Pons (tissue), 1 donor: ENCODE data around the gene FMC1.
A peak's percentile ranks its signal among the peaks of the same experiment; 100 is the strongest.

ENCODE experiments used
- DNase-seq: peaks from one replicate; pipeline ENCODE4 v3.0.0-alpha.2; 2016; ENCODE audit warnings: low spot score

FMC1 gene

DNA sequence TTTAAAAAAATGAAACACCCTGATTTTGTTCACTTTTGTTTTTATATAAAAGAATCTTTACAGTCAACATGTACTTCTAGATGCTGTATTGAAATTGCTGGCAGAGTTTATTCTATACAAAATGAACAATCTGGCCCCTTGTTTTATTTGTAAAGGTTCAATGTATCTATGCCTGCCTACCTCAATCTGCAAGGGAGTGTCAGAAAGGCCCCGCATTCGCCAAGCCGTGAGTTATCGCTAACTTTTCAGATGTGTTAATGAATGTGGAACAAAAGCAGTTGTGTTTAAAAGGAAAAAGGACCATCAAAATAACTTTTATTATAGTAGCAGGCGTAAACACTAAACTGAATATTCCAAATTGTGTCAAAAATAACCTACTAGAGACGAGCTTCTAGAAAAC, 33.1 kb downstream of the FMC1 start:
- DNase-seq, result no peak

DNA sequence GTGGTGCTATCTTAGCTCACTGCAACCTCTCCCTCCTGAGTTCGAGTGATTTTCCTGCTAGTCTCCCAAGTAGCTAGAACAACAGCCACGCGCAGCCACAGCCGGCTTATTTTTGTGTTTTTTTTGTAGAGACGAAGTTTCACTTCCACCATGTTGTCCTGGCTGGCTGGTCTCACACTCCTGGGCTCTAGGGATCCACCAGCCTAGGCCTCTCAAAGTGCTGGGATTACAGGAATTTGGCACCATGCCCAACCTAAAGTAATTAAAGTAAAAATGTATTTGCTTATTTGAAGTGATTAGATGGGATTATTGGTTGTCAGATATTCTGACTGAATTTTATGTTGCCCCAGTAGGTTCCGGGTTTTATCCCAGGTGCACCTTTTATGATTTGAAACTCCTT, 41.3 kb downstream of the FMC1 start:
- peak; percentile 34 for DNase-seq

DNA sequence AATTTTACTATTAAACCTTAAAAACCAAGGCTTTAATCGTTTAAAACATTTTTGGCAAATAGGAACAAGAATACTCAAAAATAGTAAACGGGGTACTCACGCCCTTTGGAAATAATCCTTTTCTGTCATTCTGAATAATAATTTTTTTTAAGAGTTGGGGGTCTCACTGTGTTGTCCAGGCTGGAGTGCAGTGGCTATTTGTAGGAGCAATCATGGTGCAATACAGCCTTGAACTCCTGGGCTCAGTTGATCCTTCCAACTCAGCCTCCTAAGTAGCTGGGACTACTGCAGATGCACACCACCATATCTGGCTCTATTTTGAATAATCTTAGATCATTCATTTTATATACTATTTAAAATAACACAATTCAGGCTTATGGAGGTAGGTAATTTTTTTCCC, 43.5 kb downstream of the FMC1 start:
- no peak for DNase-seq

DNA sequence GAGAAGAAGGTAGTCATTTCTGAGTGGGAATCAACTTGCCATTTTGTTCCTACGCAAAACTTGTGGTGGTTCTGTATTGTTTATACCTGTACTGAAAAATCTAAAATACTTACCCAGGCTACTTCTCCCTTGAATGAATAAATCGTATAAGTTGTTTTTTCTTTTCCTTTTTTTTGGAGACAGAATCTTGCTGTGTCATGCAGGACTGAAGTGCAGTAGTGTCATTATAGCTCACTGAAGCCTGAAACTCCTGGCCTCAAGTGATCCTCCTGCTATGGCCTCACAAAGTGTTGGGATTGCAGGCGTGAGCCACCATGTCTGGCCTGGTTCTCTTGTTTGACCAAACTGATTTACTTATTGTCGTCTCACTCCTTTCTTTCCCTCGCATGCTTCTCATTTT, 46.5 kb downstream of the FMC1 start:
- DNase-seq, result no peak

DNA sequence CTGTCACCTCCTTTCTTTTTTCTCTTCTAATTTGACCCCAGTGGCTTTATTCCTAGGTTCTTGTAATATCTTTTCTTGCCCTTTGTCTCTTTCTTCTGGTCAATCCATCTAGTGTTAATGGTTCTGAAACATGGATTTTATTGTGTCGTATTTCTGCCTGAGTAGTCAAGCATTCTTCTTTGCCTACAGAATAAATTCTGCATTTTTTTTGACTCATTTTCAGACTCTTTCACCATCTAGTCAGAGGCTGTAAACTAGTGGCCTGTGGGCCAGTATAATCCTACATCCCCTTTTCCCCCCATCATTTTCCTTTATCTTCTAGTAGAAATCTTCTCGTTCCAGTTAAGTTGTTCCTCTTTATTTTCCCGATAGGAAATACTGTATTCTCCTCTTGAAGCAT, 48.0 kb downstream of the FMC1 start:
- DNase-seq, result no peak

DNA sequence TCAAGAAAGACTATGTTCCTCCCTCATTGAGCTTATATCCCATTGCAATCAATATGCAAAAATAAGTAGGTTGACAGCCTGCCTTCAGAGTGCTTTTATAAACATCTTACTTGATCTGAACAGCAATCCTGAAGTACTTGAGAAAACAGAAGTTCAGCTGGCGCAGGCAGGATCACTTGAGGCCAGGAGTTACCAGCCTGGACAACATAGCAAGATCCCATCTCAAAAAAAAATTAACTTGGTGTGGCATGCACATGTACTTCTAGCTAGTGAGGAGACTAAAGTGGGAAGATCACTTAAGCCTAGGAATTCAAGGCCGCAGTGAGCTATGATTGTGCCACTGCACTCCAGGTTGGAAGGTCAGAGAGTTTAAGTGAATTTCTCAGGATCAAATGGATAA, 48.6 kb downstream of the FMC1 start:
- DNase-seq, result no peak

DNA sequence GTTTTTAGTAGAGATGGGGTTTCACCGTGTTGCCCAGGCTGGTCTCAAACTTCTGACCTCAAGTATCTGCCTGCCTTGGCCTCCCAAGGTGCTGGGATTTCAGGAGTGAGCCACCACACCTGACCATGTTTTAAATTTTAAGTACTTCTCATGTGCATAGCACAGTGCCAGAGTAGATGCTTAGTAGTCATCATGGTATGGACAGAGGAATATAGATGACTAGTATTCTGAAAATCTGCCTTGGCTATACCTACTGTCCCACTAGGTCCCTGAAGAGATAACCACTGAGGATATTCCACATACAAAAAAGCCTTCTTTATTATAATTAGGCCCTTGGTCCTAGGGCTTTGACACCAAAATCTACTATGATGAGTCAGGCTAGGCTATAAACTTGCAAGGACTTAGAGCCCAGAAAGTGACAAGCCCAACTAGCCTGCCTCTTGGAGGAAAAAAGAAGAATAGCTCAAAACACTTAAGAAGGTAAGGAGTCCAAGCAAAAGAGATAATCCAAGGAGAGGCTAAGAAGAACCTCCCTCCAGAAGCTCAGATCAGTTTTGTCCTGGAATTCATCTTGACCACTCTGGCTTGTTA, 52.6 kb downstream of the FMC1 start:
- DNase-seq, result no peak

DNA sequence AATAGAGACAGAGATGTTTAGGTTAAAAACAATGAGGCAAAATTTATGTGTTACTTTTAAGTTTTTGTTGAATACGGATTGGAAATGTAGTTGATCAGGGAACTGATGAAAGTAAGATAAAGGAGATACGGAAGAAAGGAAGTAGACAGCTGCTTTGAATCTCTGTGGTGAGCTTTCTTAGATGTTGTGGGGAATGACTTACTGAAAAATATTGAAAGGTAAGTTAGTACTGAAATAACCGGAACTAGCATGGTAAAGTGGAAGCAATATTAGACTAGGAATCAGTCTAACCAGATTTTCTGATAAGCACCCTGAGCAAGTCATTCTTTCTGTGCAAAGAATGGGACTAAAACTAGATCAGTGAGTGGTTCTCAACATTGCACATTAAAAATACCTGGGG, 53.4 kb downstream of the FMC1 start:
- no peak for DNase-seq
